ENCODE data around the gene HIVEP3. TPM values are rescaled to one million over a fixed set of nuclear protein-coding genes. Genes with fewer than 3 reads are reported as not detected.

Gene HIVEP3
- total and polyA plus RNA-seq, 2 donors (not counting 1 experiment from before 2014, with no cell fraction given), result 2.0 to 5.1 TPM

DNA sequence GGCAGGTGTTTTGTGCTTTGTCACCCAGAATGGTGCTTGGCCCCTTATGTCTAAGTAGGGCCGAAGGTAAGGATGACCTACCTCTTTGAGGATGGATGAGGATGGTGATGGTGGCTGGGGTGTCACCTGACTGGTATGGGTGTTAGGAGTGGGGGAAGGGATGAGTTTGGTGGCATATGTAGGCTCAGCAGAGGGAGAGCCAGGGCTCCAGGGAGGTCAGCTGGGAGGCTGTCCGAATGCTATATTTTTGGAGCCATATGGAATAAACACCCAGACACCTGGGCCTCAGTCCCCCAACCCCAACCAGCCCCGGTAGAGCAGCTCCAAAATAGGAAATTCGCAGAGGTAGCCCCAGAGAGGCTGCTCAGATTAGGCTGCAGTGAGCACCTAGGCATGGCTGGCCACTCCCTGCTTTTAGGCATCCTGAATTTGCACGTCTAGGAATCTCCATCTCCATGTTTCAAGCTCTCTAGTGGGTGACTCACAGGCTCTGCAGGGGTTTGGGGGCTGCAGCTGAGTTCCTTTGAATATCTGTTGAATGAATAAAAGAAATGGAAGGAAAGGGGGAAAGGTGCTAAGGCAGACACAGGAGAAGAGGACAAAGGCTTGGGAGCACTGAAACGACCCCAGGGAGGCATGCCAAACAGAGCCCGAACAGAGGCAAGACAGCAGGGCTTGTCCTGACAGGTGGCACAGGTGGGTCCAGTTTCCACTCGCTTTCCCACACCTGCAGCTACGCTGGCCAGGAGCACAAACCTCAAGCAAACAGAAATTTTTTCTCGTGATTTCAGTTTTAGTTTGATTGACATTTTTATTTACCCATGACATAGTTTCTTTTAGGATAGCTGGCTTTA, 299.0 kb downstream of the HIVEP3 start:
- ATAC-seq (ENCODE audit: low read depth) (no peak), DNase-seq (no peak)
- Histone ChIP-seq H3K36me3 (replicated peaks in 1 of 2; ENCODE audit: control extremely low read depth in 1 of 2, control insufficient read depth in 1 of 2, extremely low read depth in 1 of 2, insufficient read depth in 2 of 2, low read length in 1 of 2) (peaks cover 0 to 7% of the 10 kb centered on the region in 2 experiments), H3K4me2 (replicated peaks; ENCODE audit: low read depth, low read length, poor library complexity, severe bottlenecking) (no peak overlapping the region), H3K27me3 (replicated peaks in 1 of 4; ENCODE audit: control extremely low read depth in 1 of 4, control insufficient read depth in 3 of 4, insufficient read depth in 4 of 4, low read length in 3 of 4) (no peaks in the 10 kb centered on the region), H3K27ac (ENCODE audit: low read length in 2 of 2) (no peak overlapping the region), H3K9ac (ENCODE audit: low read length) (no peak overlapping the region), H3K79me2 (ENCODE audit: control insufficient read depth, insufficient read depth, low read length) (peaks cover 59% of the 10 kb centered on the region), H2AFZ (ENCODE audit: insufficient read depth, low read depth, low read length, poor library complexity, severe bottlenecking) (no peak overlapping the region), H3K4me1 (ENCODE audit: control insufficient read depth in 2 of 2, insufficient read depth in 2 of 2, low read length in 2 of 2) (peaks cover 27 to 39% of the 10 kb centered on the region in 2 donors), H3K9me3 (ENCODE audit: control extremely low read depth in 1 of 3, control insufficient read depth in 2 of 3, insufficient read depth in 1 of 3, low read length in 2 of 3) (no peaks in the 10 kb centered on the region), H4K20me1 (ENCODE audit: control insufficient read depth, insufficient read depth, low read length, poor library complexity, severe bottlenecking) (no peaks in the 10 kb centered on the region), H3K4me3 (ENCODE audit: control extremely low read depth in 1 of 5, extremely low read depth in 1 of 5, insufficient read depth in 1 of 5, low read depth in 2 of 5, low read length in 4 of 5) (no peak overlapping the region)
- WGBS (ENCODE audit: insufficient coverage), result 91% methylated on average over 7 of the region's 10 CpGs
- H3K4me1 Mint-ChIP-seq, result peaks cover 51% of the 10 kb centered on the region
- ChIA-PET POLR2A (no interaction called here), CTCF (no interaction called here)
- H3K27ac Mint-ChIP-seq, result no peak overlapping the region
- no peaks in the 10 kb centered on the region for H3K27me3 Mint-ChIP-seq
- intact Hi-C loops (cut with micrococcal nuclease), result no loop called here
- H3K9me3 Mint-ChIP-seq (ENCODE audit: insufficient read depth), result no peaks in the 10 kb centered on the region
- H3K4me3 Mint-ChIP-seq, result no peak overlapping the region
- TF ChIP-seq, protein P1, sequence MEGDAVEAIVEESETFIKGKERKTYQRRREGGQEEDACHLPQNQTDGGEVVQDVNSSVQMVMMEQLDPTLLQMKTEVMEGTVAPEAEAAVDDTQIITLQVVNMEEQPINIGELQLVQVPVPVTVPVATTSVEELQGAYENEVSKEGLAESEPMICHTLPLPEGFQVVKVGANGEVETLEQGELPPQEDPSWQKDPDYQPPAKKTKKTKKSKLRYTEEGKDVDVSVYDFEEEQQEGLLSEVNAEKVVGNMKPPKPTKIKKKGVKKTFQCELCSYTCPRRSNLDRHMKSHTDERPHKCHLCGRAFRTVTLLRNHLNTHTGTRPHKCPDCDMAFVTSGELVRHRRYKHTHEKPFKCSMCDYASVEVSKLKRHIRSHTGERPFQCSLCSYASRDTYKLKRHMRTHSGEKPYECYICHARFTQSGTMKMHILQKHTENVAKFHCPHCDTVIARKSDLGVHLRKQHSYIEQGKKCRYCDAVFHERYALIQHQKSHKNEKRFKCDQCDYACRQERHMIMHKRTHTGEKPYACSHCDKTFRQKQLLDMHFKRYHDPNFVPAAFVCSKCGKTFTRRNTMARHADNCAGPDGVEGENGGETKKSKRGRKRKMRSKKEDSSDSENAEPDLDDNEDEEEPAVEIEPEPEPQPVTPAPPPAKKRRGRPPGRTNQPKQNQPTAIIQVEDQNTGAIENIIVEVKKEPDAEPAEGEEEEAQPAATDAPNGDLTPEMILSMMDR (IDR thresholded peaks at IDR 0.05), result no peak
- no peak for TF ChIP-seq EZH2 (IDR thresholded peaks at IDR 0.05; ENCODE audit: borderline replicate concordance, insufficient read depth, low read depth, low read length, poor library complexity, severe bottlenecking)

DNA sequence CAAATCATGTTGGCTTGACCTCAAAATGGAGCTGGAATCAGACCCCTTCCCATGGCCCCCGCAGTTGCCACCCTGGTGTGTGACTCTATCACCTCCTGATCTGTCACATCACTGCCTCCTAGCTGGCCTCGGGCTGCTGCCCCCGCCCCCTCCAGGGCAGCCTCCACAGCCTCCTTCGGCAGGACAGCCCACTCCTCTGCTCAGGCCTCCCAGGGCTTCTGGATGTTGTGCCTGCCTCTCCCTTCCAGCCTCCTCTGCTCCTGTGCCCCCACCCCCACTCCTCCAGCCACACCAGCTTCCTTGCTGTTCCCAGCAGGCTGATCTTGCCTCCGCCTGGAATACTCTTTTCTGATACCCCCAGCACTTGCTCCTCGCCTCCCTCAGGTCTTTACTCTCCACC, 299.9 kb downstream of the HIVEP3 start:
- peaks cover 22 to 35% of the 10 kb centered on the region in 2 donors for H3K4me1 ChIP-seq (ENCODE audit: control insufficient read depth in 2 of 2, insufficient read depth in 2 of 2, low read length in 2 of 2)
- Mint-ChIP-seq H3K4me3 (no peak overlapping the region), H3K4me1 (peaks cover 48% of the 10 kb centered on the region), H3K27ac (no peak overlapping the region), H3K9me3 (ENCODE audit: insufficient read depth) (no peaks in the 10 kb centered on the region), H3K27me3 (no peaks in the 10 kb centered on the region)
- no peak overlapping the region for H3K27ac ChIP-seq (ENCODE audit: low read length in 2 of 2)
- H3K36me3 ChIP-seq (replicated peaks in 1 of 2; ENCODE audit: control extremely low read depth in 1 of 2, control insufficient read depth in 1 of 2, extremely low read depth in 1 of 2, insufficient read depth in 2 of 2, low read length in 1 of 2), result peaks cover 0 to 7% of the 10 kb centered on the region in 2 experiments
- ATAC-seq (ENCODE audit: low read depth) (no peak), DNase-seq (no peak)
- POLR2A ChIA-PET, result no interaction called here
- no peak overlapping the region for H2AFZ ChIP-seq (ENCODE audit: insufficient read depth, low read depth, low read length, poor library complexity, severe bottlenecking)
- WGBS (ENCODE audit: insufficient coverage), result 96% methylated on average over 6 of the region's 6 CpGs
- H3K4me3 ChIP-seq (ENCODE audit: control extremely low read depth in 1 of 5, extremely low read depth in 1 of 5, insufficient read depth in 1 of 5, low read depth in 2 of 5, low read length in 4 of 5), result no peak overlapping the region
- intact Hi-C loops (cut with micrococcal nuclease), result no loop called here
- no peaks in the 10 kb centered on the region for H3K9me3 ChIP-seq (ENCODE audit: control extremely low read depth in 1 of 3, control insufficient read depth in 2 of 3, insufficient read depth in 1 of 3, low read length in 2 of 3)
- H4K20me1 ChIP-seq (ENCODE audit: control insufficient read depth, insufficient read depth, low read length, poor library complexity, severe bottlenecking), result no peaks in the 10 kb centered on the region
- no peaks in the 10 kb centered on the region for H3K27me3 ChIP-seq (replicated peaks in 1 of 4; ENCODE audit: control extremely low read depth in 1 of 4, control insufficient read depth in 3 of 4, insufficient read depth in 4 of 4, low read length in 3 of 4)
- H3K4me2 ChIP-seq (replicated peaks; ENCODE audit: low read depth, low read length, poor library complexity, severe bottlenecking), result no peak overlapping the region
- no peak overlapping the region for H3K9ac ChIP-seq (ENCODE audit: low read length)
- H3K79me2 ChIP-seq (ENCODE audit: control insufficient read depth, insufficient read depth, low read length), result peaks cover 56% of the 10 kb centered on the region
- TF ChIP-seq EZH2 (IDR thresholded peaks at IDR 0.05; ENCODE audit: borderline replicate concordance, insufficient read depth, low read depth, low read length, poor library complexity, severe bottlenecking), result no peak
- TF ChIP-seq, protein P1 (IDR thresholded peaks at IDR 0.05), result no peak
- CTCF ChIA-PET, result no interaction called here
